ENCODE measurements around the gene MYRIP. TPM values are rescaled to one million over a fixed set of nuclear protein-coding genes. Genes with fewer than 3 reads are reported as not detected.

The MYRIP gene
- total and polyA plus RNA-seq, 3 donors from 2014 or later: 2.4 to 5.8 (median 4.8) TPM

DNA sequence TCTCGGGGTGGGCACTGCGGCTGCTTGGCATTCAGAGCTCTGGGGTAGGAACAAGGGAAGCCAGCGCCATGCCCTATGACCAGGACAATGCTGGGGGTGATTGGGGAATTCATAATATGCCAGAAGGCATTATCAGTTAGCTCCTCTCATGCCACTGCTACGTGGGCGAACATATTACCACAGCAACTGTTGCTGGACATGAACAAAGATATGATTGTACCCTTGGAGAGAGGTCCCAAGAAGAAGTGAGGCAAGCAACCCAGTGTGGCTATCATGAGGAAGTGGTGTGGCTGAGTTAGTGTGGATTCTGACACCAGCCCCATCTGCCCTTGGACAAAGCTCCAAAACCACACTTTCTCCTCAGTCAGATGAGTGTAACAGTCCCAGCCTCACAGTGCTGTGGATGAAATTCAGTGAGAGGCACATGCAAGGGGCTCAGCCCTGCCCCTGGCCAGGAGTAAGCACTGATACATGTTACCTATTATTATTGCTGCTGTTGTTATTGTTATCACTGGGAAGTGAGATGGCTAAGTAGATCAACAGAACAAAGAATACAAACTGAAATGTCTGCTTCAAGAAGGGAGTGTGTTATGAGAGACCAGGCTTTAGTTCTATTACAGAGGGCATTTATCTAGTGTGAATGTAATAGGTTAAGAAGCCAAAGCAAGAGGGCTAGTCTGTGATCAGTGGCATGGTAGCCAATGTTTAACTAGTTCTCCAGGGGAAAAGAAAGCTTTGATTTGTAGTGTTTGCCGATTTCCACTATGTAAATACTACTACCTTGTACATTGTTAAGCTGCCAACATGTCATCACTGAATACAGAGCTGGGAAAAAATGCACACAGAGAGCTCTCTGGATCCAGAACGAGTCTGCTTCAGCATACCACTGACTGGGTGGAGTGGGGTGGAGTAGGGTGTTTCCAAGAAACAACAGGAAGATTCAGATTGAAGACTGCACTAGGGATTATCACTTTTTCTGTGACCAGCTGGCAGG is 277.8 kb downstream of the MYRIP start:
- H3K27me3 ChIP-seq: no peaks in the 10 kb centered on the region
- H3K36me3 ChIP-seq (ENCODE audit: low read depth, missing control alignments): no peaks in the 10 kb centered on the region
- no peak overlapping the region for H3K27ac ChIP-seq
- DNase-seq: no peak
- 73 to 83% methylated on average over 7 of the region's 7 CpGs for WGBS, 2 donors
- H3K9me3 ChIP-seq: no peaks in the 10 kb centered on the region
- no peak for TF ChIP-seq POLR2A (IDR thresholded peaks at IDR 0.05)
- TF ChIP-seq, protein P1, sequence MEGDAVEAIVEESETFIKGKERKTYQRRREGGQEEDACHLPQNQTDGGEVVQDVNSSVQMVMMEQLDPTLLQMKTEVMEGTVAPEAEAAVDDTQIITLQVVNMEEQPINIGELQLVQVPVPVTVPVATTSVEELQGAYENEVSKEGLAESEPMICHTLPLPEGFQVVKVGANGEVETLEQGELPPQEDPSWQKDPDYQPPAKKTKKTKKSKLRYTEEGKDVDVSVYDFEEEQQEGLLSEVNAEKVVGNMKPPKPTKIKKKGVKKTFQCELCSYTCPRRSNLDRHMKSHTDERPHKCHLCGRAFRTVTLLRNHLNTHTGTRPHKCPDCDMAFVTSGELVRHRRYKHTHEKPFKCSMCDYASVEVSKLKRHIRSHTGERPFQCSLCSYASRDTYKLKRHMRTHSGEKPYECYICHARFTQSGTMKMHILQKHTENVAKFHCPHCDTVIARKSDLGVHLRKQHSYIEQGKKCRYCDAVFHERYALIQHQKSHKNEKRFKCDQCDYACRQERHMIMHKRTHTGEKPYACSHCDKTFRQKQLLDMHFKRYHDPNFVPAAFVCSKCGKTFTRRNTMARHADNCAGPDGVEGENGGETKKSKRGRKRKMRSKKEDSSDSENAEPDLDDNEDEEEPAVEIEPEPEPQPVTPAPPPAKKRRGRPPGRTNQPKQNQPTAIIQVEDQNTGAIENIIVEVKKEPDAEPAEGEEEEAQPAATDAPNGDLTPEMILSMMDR (IDR thresholded peaks at IDR 0.05): no peak
- no peaks in the 10 kb centered on the region for H3K4me1 ChIP-seq
- intact Hi-C loops (cut with DNase I; ENCODE audit: low total_unique reads): no loop called here
- H3K4me3 ChIP-seq: no peak overlapping the region

DNA sequence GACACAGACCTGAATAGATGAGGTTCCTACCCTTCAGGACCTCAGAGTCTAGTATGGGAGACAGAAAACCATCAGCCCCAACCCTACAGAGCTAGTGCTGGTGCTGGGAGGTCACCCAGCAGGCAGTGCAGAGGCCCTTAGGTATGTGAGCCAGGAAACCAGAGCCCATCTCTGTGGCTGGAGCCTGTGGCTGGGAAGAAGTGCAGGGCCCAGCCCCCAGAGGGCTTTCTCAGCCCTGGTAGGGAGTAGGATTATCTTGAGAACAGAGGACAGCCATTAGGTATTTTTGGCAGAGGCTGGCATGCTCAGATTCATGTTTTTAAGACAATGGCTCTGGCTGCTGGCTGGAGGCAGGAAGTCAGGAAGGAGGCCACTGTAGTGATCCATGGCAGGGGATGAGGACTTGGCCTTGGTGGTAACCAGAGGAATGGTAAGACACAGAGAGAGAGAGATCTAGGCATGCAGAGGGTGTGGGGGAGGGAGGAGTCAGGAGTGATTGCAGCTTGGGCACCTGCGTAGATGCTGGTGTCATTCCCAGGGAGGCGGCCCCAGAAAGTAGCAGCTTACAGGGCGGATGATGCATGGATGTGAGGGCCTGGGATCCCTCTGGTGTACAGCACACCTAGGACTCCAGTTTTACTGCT is 279.2 kb downstream of the MYRIP start:
- Histone ChIP-seq H3K27ac (no peak overlapping the region), H3K27me3 (no peaks in the 10 kb centered on the region), H3K9me3 (no peaks in the 10 kb centered on the region), H3K4me1 (no peaks in the 10 kb centered on the region), H3K36me3 (ENCODE audit: low read depth, missing control alignments) (no peaks in the 10 kb centered on the region), H3K4me3 (no peak overlapping the region)
- no peak for DNase-seq
- WGBS, 2 donors: 82 to 94% methylated on average over 3 of the region's 3 CpGs
- intact Hi-C loops (cut with DNase I; ENCODE audit: low total_unique reads): no loop called here
- TF ChIP-seq, protein P1 (IDR thresholded peaks at IDR 0.05): no peak
- no peak for TF ChIP-seq POLR2A (IDR thresholded peaks at IDR 0.05)

DNA sequence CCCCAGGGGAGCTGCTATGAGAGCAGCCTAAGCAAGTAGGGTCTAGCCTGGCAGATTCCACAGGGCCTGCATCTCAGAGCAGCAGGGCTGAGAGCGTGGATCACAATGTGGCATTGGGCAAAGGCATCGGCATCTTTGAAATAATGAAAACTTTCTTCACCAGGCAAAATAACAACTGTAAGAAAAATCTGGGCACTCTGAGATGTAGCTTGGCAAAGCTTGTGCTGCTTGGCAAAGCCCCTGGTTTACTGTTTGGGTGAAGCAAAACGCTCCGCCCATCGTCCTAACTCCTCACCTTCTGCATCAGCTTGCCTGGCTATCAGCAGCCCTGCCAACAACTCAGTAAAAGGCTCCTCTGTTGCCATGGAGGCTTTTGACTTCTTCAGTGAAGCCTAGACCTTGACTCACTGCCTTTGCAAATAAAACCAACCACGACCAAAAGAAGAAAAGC is 287.3 kb downstream of the MYRIP start:
- no peaks in the 10 kb centered on the region for H3K36me3 ChIP-seq (ENCODE audit: low read depth, missing control alignments)
- H3K27me3 ChIP-seq: no peaks in the 10 kb centered on the region
- no peak overlapping the region for H3K27ac ChIP-seq
- intact Hi-C loops (cut with DNase I; ENCODE audit: low total_unique reads): no loop called here
- 78 to 83% methylated on average over 6 of the region's 6 CpGs for WGBS, 2 donors
- DNase-seq: no peak
- TF ChIP-seq, protein P1 (IDR thresholded peaks at IDR 0.05): no peak
- TF ChIP-seq POLR2A (IDR thresholded peaks at IDR 0.05): no peak
- no peak overlapping the region for H3K4me3 ChIP-seq
- no peaks in the 10 kb centered on the region for H3K4me1 ChIP-seq
- H3K9me3 ChIP-seq: no peaks in the 10 kb centered on the region

DNA sequence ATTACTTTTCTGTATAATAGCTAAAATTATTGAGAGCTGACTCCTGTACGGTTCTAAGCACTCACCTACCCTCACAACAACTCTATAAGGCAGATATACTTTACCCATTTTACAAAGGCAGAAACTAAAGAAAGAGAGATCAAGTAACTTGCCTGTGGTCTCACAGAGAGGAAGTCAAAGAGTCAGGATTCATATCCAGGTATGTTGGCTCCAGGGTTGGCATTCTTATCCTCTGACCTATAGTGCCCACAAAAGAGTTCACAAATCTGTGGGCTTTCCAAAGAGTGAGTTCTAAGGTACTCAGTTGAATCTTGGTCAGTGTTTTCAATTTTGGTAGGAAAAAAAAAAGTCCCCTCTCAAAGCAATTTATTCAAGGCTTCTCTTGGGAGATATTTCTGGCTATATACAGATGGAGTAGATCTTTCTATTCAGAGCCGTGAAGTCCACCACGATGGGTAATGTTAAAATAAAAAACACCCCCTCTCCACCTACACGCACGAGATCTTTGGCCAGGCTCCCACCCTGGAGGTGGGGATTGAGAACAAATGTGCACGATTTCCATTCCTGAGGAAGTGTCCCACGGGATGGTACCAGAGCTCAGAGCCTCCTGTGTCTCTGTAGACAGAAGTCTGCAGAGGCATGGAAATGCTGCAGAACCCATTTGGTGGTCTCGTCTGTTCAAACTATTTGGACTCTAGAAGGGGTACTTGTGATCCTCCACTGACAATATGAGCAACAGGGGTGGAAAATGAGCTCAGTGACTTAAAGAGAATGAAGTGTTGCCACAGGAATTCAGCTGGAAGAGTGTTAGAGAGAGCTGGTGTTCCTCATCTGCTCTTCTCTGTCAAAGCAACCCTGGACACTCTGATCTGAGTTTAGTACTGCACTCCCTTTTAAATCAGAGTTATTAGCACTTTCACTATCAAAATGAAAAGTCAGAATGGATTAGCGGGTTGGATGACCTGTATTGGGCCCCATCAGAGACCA is 288.0 kb downstream of the MYRIP start:
- Histone ChIP-seq H3K4me1 (no peaks in the 10 kb centered on the region), H3K36me3 (ENCODE audit: low read depth, missing control alignments) (no peaks in the 10 kb centered on the region), H3K27me3 (no peaks in the 10 kb centered on the region), H3K9me3 (no peaks in the 10 kb centered on the region), H3K27ac (no peak overlapping the region), H3K4me3 (no peak overlapping the region)
- TF ChIP-seq, protein P1 (IDR thresholded peaks at IDR 0.05): no peak
- TF ChIP-seq POLR2A (IDR thresholded peaks at IDR 0.05): no peak
- WGBS, 2 donors: 65 to 71% methylated on average over 9 of the region's 9 CpGs
- intact Hi-C loops (cut with DNase I; ENCODE audit: low total_unique reads): no loop called here
- DNase-seq: no peak

All from testis (tissue), 3 donors.